ENCODE data around the gene C17orf114.
"Not testable (repeated sequence)": the region's sequence is repeated elsewhere in the genome, so short reads cannot be mapped to it uniquely, and the experiment has no call there.

C17orf114 gene

GRCh38 chr17:4837471-4838308, 35.6 kb upstream of the C17orf114 start:
- TF ChIP-seq CTCF (IDR thresholded peaks at IDR 0.05; ENCODE audit: control insufficient read depth, insufficient read depth, low read depth, low read length, missing control alignments) = no peak
- DNase-seq (ENCODE audit: low read depth) = no peak
- H3K4me3 ChIP-seq (ENCODE audit: control insufficient read depth, low read depth, low read length) = no peak overlapping the region

DNA sequence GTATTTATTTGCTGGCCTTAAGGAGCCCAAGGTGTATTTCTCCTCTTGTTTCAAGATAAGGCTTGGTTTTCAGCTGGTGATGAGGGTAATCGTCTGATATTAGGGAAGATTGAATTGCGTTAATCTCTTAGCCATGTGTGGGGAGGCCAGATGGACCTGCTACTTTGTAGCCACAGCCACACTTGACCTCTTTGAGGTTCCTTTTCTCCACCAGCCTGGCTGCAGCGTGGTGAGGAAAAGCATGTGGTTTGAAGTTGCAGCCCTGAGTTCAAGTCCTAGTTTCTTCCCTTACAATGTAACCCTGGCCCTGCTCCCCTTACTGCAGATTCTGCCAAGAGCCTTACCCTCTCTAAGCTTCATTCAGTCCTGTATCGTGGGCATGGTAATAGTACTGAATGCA, 34.1 kb upstream of the C17orf114 start:
- H3K4me3 ChIP-seq (ENCODE audit: control insufficient read depth, low read depth, low read length) = no peak overlapping the region
- TF ChIP-seq CTCF (IDR thresholded peaks at IDR 0.05; ENCODE audit: control insufficient read depth, insufficient read depth, low read depth, low read length, missing control alignments) = no peak
- DNase-seq (ENCODE audit: low read depth) = no peak

GRCh38 chr17:4834681-4835020, 32.5 kb upstream of the C17orf114 start:
- H3K4me3 ChIP-seq (ENCODE audit: control insufficient read depth, low read depth, low read length) = peak overlapping the region; percentile 93
- DNase-seq (ENCODE audit: low read depth) = no peak
- no peak for TF ChIP-seq CTCF (IDR thresholded peaks at IDR 0.05; ENCODE audit: control insufficient read depth, insufficient read depth, low read depth, low read length, missing control alignments)

GRCh38 chr17:4833941-4834680, 32.0 kb upstream of the C17orf114 start:
- peak overlapping the region; percentile 93 for H3K4me3 ChIP-seq (ENCODE audit: control insufficient read depth, low read depth, low read length)
- no peak for DNase-seq (ENCODE audit: low read depth)
- TF ChIP-seq CTCF (IDR thresholded peaks at IDR 0.05; ENCODE audit: control insufficient read depth, insufficient read depth, low read depth, low read length, missing control alignments) = no peak

GRCh38 chr17:4833178-4833940, 31.2 kb upstream of the C17orf114 start, which contains the start of gene MINK1:
Gene MINK1 (plus strand): TSS chr17:4833340. CDS start chr17:4833584, 244 bp downstream.
- no peak for TF ChIP-seq CTCF (IDR thresholded peaks at IDR 0.05; ENCODE audit: control insufficient read depth, insufficient read depth, low read depth, low read length, missing control alignments)
- H3K4me3 ChIP-seq (ENCODE audit: control insufficient read depth, low read depth, low read length) = peak within 1 kb of the TSS; percentile 93
- peak; percentile 57 for DNase-seq (ENCODE audit: low read depth)

DNA sequence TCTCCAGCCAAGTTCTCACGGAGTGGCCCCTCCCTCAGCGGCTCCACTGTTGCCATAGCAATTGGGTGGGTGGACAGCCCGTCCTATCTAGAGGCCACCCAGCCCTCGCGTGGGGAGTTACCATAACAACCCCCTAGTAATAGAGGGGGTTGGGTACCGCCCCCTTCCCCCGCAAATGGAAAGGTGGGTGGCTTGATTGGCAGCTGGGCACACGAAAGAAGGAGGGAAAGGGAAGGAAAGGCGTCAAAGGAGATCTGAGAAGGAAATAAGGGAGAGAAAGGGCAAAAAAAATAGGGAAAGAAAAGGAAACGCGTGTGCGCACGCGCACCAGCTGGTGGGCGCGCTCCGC, 30.7 kb upstream of the C17orf114 start:
- DNase-seq (ENCODE audit: low read depth) = not testable (repeated sequence)
- H3K4me3 ChIP-seq (ENCODE audit: control insufficient read depth, low read depth, low read length) = peak overlapping the region; percentile 51
